GM12878 (cell line): ENCODE results near the gene FRMD8. TPM values are rescaled to one million over a fixed set of nuclear protein-coding genes. Genes with fewer than 3 reads are reported as not detected.
A peak's percentile ranks its signal among the peaks of the same experiment; 100 is the strongest.

Source experiments
- ATAC-seq: fragments of 200-7000 bp; cut with Tn5 transposase; 3 replicates; pipeline ENCODE4 v1.9.1; 2020; ENCODE audit warnings: mild to moderate bottlenecking, moderate library complexity
- BruUV-seq: library from RNA; stranded (reverse); fragments of 400-500 nt; replicated peaks from 2 replicates; lab custom pipeline; 2021; lab: Mats Ljungman, UMichigan
- CTCF ChIA-PET: fragments of 300-600 bp; sonication (Branson Sonifier 250); formaldehyde crosslinking; extraction: SDS; loops from one replicate; lab custom pipeline; 2021; ENCODE audit warnings: inconsistent platforms; lab: Yijun Ruan, JAX
- POLR2A ChIA-PET: fragments of 350-600 bp; formaldehyde crosslinking; extraction: SDS; loops from one replicate; lab custom pipeline; 2021; ENCODE audit warnings: inconsistent platforms; lab: Charles Lee
- RAD21 ChIA-PET: fragments of 300-600 bp; sonication (Branson Sonifier 250); formaldehyde crosslinking; loops from one replicate; lab custom pipeline; 2023; ENCODE audit warnings: antibody characterized with exemption; ENCODE audit not compliant: unreplicated experiment; lab: Charles Lee
- SMC1A ChIA-PET: fragments of 300-600 bp; sonication (Branson Sonifier 250); formaldehyde crosslinking; loops from one replicate; lab custom pipeline; 2023; ENCODE audit not compliant: unreplicated experiment, uncharacterized antibody; lab: Charles Lee
- DNase-seq: peaks from one replicate; pipeline ENCODE4 v3.0.0-alpha.2; 2011; ENCODE audit warnings: low read depth, low spot score
- FAIRE-seq: peaks from 3 replicates; lab custom pipeline; 2011; peaks lifted over from hg19 to GRCh38; lab: Jason Lieb, UNC
- H2AFZ ChIP-seq: 2 replicates; pipeline ENCODE4 v1.6.0; 2011; ENCODE audit warnings: low read depth, low read length, control low read depth; ENCODE audit not compliant: control insufficient read depth
- H3K27ac ChIP-seq: 2 replicates; pipeline ENCODE4 v1.5.1; 2011; ENCODE audit warnings: control low read depth; ENCODE audit not compliant: control insufficient read depth, insufficient read depth
- H3K27me3 ChIP-seq, 2 experiments: replicated peaks in 1 of 2; 2 replicates each; pipeline versions ENCODE4 v1.6.0 to v1.6.1; 2011; ENCODE audit warnings: low read length in 1 of 2; ENCODE audit not compliant: control insufficient read depth in 2 of 2, insufficient read depth in 2 of 2
- H3K36me3 ChIP-seq, 2 experiments: 2 replicates each; pipeline ENCODE4 v1.5.1; 2011; ENCODE audit warnings: low read length in 1 of 2; ENCODE audit not compliant: control insufficient read depth in 2 of 2, insufficient read depth in 2 of 2
- H3K4me1 ChIP-seq: 2 replicates; pipeline ENCODE4 v1.6.1; 2011; ENCODE audit warnings: mild to moderate bottlenecking, low read length, moderate library complexity, mixed read lengths; ENCODE audit not compliant: control insufficient read depth, insufficient read depth
- H3K4me2 ChIP-seq: 2 replicates; pipeline ENCODE4 v1.6.0; 2011; ENCODE audit warnings: control low read depth; ENCODE audit not compliant: control insufficient read depth, insufficient read depth
- H3K4me3 ChIP-seq: fragments of 200-600 bp; sonication (generic); 2 replicates; pipeline ENCODE4 v1.5.1; 2016
- H3K79me2 ChIP-seq: 2 replicates; pipeline ENCODE4 v1.6.0; 2011; ENCODE audit warnings: low read length; ENCODE audit not compliant: control insufficient read depth, insufficient read depth
- H3K9ac ChIP-seq: 2 replicates; pipeline ENCODE4 v1.8.0; 2011; ENCODE audit warnings: low read length, control low read depth, mixed read lengths; ENCODE audit not compliant: control insufficient read depth, insufficient read depth
- H3K9me3 ChIP-seq: replicated peaks from 3 replicates; pipeline ENCODE4 v1.5.1; 2011; ENCODE audit warnings: mild to moderate bottlenecking, low read length; ENCODE audit not compliant: control insufficient read depth, insufficient read depth
- H4K20me1 ChIP-seq: 2 replicates; pipeline ENCODE4 v1.6.0; 2011; ENCODE audit not compliant: control insufficient read depth, insufficient read depth
- BRCA1 ChIP-seq: IDR thresholded peaks from 2 replicates; pipeline ENCODE4 v1.6.1; 2011; ENCODE audit warnings: low read depth, low read length, improper control_type of control experiment
- CHD4 ChIP-seq: fragments of 200-600 bp; sonication (generic); IDR thresholded peaks from 2 replicates; pipeline ENCODE4 v1.6.1; 2016; ENCODE audit warnings: mild to moderate bottlenecking
- E4F1 ChIP-seq: fragments of 450-650 bp; IDR thresholded peaks from 2 replicates; pipeline ENCODE4 v1.6.1; 2018; ENCODE audit warnings: borderline replicate concordance, mild to moderate bottlenecking; ENCODE audit not compliant: partially characterized antibody
- EED ChIP-seq: sonication (generic); IDR thresholded peaks from 2 replicates; pipeline ENCODE4 v1.6.1; 2016; ENCODE audit warnings: antibody characterized with exemption, low read depth
- HDAC2 ChIP-seq: fragments of 200-600 bp; sonication (generic); IDR thresholded peaks from 2 replicates; pipeline ENCODE4 v1.6.1; 2017
- KDM1A ChIP-seq: fragments of 200-600 bp; sonication (generic); IDR thresholded peaks from 2 replicates; pipeline ENCODE4 v1.6.1; 2016; ENCODE audit warnings: borderline replicate concordance
- NBN ChIP-seq: fragments of 450-650 bp; IDR thresholded peaks from 2 replicates; pipeline ENCODE4 v1.6.1; 2016
- REST ChIP-seq: IDR thresholded peaks from 2 replicates; pipeline ENCODE4 v1.6.1; 2012; ENCODE audit warnings: mild to moderate bottlenecking, low read depth, low read length
- SRF ChIP-seq, 2 experiments: IDR thresholded peaks; 2 replicates each; pipeline ENCODE4 v1.6.1; 2011; ENCODE audit warnings: low read depth in 2 of 2, low read length in 2 of 2, mild to moderate bottlenecking in 1 of 2, moderate library complexity in 1 of 2
- TAF1 ChIP-seq: IDR thresholded peaks from 2 replicates; pipeline ENCODE4 v1.6.1; 2011; ENCODE audit warnings: mild to moderate bottlenecking, low read depth, low read length, borderline replicate concordance
- TBL1XR1 ChIP-seq: IDR thresholded peaks from 2 replicates; pipeline ENCODE4 v1.6.1; 2012; ENCODE audit warnings: low read depth, low read length, improper control_type of control experiment
- ZBTB11 ChIP-seq: fragments of 450-650 bp; formaldehyde crosslinking; IDR thresholded peaks from 2 replicates; pipeline ENCODE4 v1.5.0; 2022; ENCODE audit warnings: mild to moderate bottlenecking, missing genetic modification characterization
- ZNF217 ChIP-seq: fragments of 450-650 bp; IDR thresholded peaks from 2 replicates; pipeline ENCODE4 v1.6.1; 2017; ENCODE audit warnings: antibody characterized with exemption, mild to moderate bottlenecking
- WGBS: methylation state at CpG from one replicate; pipeline ENCODE4 v1.1.6; 2016; ENCODE audit warnings: low lambda C conversion rate; ENCODE audit not compliant: insufficient replicate concordance, insufficient coverage; ENCODE audit errors: missing lambda C conversion rate; 5-methylcytosine and 5-hydroxymethylcytosine counted together
- in situ Hi-C: fragments of 300-500 bp; cut with MboI; formaldehyde crosslinking; loops from 9 replicates; pipeline ENCODE4 v1.14.3; 2018; ENCODE audit warnings: mixed read lengths
- intact Hi-C: fragments of 100-400 bp; cut with micrococcal nuclease; formaldehyde crosslinking; loops from one replicate; pipeline ENCODE4 v1.14.2; 2022; ENCODE audit not compliant: unreplicated experiment
- polyA plus RNA-seq, 11 experiments: library from polyadenylated mRNA; depleted of rRNA in 4 of 11; unstranded in 6 of 11; stranded (reverse) in 5 of 11; fragments of >200 nt; fragmentation: Nextera tagmentation in 4 of 11; fragmentation: Illumina TruSeq in 1 of 11; extraction: Ambion mirVana in 4 of 11; extraction: Trizol in 1 of 11; gene quantifications; 1 replicate in 1 of 11; 2 replicates in 10 of 11; pipeline versions ENCODE4 v1.2.1 to v1.2.3, GENCODE V29; 2011 to 2016; ENCODE audit warnings: inconsistent platforms in 2 of 11, missing spikeins in 2 of 11, low read depth in 1 of 11
- total RNA-seq, 4 experiments: library from RNA; depleted of rRNA in 3 of 4; stranded (reverse); fragments of >200 nt in 3 of 4; fragmentation: Illumina TruSeq in 1 of 4; extraction: Trizol in 1 of 4; gene quantifications; 2 replicates each; pipeline versions ENCODE4 v1.2.1 to v1.2.3, GENCODE V29; 2013 to 2021

The FRMD8 gene
- total and polyA plus RNA-seq, 10 of the 15 experiments (the other 5 are each of a cell fraction or from before 2014, with no cell fraction given), result 8.3 to 69.4 (median 28.0) TPM

GRCh38 chr11:65421794-65422632, 35.6 kb downstream of the FRMD8 start:
- H2AFZ ChIP-seq, result peak overlapping the region; percentile 64
- H4K20me1 ChIP-seq, result peaks cover 18% of the 10 kb centered on the region
- ATAC-seq (peak; percentile 3), DNase-seq (no peak), FAIRE-seq (no peak)
- ChIA-PET SMC1A (interaction anchor here (0.8 to 12.7 kb wide), 7 partner anchors 8 to 86 kb away, joined by 3 to 232 read pairs (median 51); partner anchors contain the start of gene MALAT1), RAD21 (interaction anchor here (0.6 to 15.3 kb wide), 8 partner anchors 8 to 86 kb away, joined by 3 to 282 read pairs (median 12); partner anchors contain the start of gene MALAT1), CTCF (interaction anchor here (0.7 to 15.3 kb wide), 8 partner anchors 40 to 677 kb away, joined by 3 to 362 read pairs (median 16); partner anchors contain the start of gene MALAT1), POLR2A (interaction anchor here (0.7 to 13.6 kb wide), 20 partner anchors 10 to 193 kb away, joined by 3 to 323 read pairs (median 9); partner anchors contain the start of genes MALAT1, PCNX3 and SLC25A45)
- no peaks in the 10 kb centered on the region for H3K27me3 ChIP-seq
- no peaks in the 10 kb centered on the region for H3K36me3 ChIP-seq
- in situ Hi-C loops (loop anchor here (10.0 kb wide), 1 partner anchor 557 kb away; no protein-coding TSS in a partner anchor), intact Hi-C loops (loop anchor here (1.0 to 5.0 kb wide), 2 partner anchors 35 to 75 kb away; no protein-coding TSS in a partner anchor)
- peaks cover 99% of the 10 kb centered on the region for H3K79me2 ChIP-seq
- peak overlapping the region; percentile 100 for H3K27ac ChIP-seq
- H3K4me3 ChIP-seq, result peak overlapping the region; percentile 95
- BruUV-seq, result no TSS peak
- peak overlapping the region; percentile 100 for H3K4me2 ChIP-seq
- under 1% methylated on average over 62 of the region's 68 CpGs for WGBS
- H3K9ac ChIP-seq, result peak overlapping the region; percentile 99
- H3K9me3 ChIP-seq, result no peaks in the 10 kb centered on the region
- H3K4me1 ChIP-seq, result peaks cover 39% of the 10 kb centered on the region
- TF ChIP-seq CHD4 (no peak), EED (peak; percentile 96), NBN (peak; percentile 12; the same call in 1 of the 2 replicates), BRCA1 (no peak), TAF1 (peak; percentile 71; the same call in 1 of the 2 replicates), ZBTB11 (CRISPR knock-in tag) (0 out of 2 replicates have a peak, but pooled peaks have one; percentile 31), ZNF217 (no peak), KDM1A (no peak), E4F1 (no peak), SRF (IDR thresholded peaks at IDR 0.05; ENCODE audit: low read depth in 2 of 2, low read length in 2 of 2) (peak in 1 of 2 experiments; percentile 49; a peak in 1 of 4 replicates), HDAC2 (no peak), REST (no peak), TBL1XR1 (peak; percentile 92)
